AG20443 (cell line): ENCODE measurements around the gene ESPN.
A peak's percentile ranks its signal among the peaks of the same experiment; 100 is the strongest.
"Not testable (repeated sequence)": the region's sequence is repeated elsewhere in the genome, so short reads cannot be mapped to it uniquely, and the experiment has no call there.

Source experiments
- DNase-seq: peaks from one replicate; pipeline ENCODE4 v3.0.0; 2012; ENCODE audit warnings: low spot score, mixed read lengths

The ESPN gene

GRCh38 chr1:6483017-6483760, 58.6 kb downstream of the ESPN start:
- DNase-seq: no peak

- DNase-seq: no peak
These were observed 59.2 kb downstream of the ESPN start for GRCh38 chr1:6483761-6484117.

DNA sequence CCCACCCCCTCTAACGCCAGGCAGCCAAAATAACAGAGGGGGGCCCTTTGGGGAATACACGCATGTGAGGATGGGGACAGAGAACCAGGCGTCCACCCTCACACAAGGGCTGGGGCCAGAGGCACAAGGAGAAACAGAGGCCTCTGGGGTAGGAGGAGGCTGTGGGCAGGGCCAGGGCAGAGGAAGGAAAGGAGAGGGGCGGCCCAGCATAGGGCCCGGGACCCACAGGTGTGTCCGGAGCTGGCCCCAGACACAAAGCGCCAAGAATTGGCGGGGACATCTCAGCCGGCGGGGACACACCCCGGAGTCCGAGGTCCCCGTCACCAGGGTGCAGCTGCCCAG, 60.2 kb downstream of the ESPN start:
- DNase-seq: no peak

GRCh38 chr1:6485168-6486101, 60.9 kb downstream of the ESPN start:
- DNase-seq: peak; percentile 56

- peak; percentile 94 for DNase-seq
These were observed 61.9 kb downstream of the ESPN start for GRCh38 chr1:6486433-6487011.

GRCh38 chr1:6487804-6488484, 63.4 kb downstream of the ESPN start:
- DNase-seq: no peak

- DNase-seq: no peak
These were observed 64.2 kb downstream of the ESPN start for GRCh38 chr1:6488602-6489382.

GRCh38 chr1:6489383-6489765, 64.8 kb downstream of the ESPN start:
- no peak for DNase-seq

GRCh38 chr1:6489799-6490180, 65.2 kb downstream of the ESPN start:
- peak; percentile 94 for DNase-seq

GRCh38 chr1:6490181-6491080, 65.9 kb downstream of the ESPN start:
- DNase-seq: peak; percentile 86

- no peak for DNase-seq
These were observed 66.5 kb downstream of the ESPN start for GRCh38 chr1:6491081-6491449.

DNA sequence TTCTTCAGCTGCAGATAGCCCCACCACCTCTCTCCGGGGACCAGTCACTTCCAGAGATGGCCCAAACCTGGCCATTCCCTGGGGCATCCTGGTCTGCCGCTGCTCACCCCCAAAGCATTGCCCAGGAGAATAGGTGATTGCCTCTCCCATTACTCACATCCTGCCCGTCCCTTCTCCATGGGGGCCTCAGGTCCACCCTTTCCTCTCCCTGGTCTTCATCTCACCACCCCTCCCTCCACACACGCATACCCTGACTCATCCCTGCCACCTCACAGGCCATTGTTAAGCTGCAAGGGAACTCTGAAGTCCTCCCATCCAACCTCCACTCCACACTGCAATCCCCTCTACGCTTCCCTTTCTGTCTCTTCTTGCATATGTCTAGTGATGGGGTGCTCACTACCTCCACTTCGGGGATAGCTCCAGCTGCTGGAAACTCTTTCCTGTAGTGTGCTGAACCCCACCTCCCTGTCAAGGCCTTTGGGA, 66.9 kb downstream of the ESPN start, which contains the start of gene PLEKHG5:
Gene PLEKHG5, minus strand, starts transcription at position 188 of the 483 bp plus-strand sequence. CDS start 14,096 bp downstream, outside the sequence.
- DNase-seq: peak; percentile 58

DNA sequence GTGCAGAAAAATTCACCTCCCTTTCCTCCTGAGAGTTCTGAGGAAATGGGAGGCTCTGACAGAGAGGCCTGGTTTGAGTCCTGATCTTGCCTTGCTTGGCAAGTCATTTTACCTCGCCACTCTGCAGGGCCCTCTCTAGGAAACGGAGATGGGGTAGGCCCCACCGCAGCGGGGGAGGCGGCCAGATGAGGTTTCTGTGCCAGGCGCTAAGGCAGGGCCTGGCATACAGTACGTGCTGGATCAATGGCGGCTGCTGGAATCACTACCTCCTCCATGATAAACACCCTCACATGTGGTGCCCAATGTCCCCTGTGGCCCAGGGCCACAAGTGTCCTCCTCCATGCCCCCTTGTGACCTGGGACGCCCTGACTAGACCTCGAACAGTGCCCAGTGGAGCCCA, 67.4 kb downstream of the ESPN start:
- no peak for DNase-seq

DNA sequence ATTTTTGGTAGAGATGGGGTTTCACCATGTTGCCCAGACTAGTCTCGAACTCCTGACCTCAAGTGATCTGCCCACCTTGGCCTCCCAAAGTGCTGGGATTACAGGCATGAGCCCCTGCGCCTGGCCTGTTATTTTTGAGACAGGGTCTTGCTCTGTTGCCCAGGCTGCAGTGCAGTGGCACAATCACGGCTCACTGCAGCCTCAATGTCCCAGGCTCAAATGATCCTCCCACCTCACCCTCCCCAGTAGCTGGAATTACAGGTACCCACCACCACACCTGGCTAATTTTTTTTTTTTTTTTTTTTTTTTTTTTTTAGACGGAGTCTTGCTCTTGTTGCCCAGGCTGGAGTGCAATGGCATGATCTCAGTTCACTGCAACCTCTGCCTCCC, 69.3 kb downstream of the ESPN start:
- DNase-seq: not testable (repeated sequence)

DNA sequence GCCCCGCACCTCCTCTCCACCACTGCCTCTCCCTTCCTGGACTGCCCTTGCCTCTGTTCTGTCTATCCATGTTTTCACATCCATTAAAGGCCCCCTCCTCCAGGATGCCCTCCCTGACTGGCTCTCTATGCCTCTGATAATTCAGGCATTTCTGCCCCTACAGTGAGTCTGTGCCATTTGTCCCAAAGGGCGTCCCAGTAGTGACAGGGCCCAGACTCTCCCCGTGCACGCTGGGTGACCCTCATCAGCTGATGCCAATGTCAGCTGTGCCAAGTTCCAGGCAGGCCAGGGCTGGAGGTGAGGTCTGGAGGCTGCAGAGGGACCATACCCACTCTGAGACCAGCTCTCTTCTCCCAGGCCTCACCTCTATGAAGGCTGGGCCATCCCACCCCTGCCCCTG, 70.1 kb downstream of the ESPN start:
- no peak for DNase-seq

DNA sequence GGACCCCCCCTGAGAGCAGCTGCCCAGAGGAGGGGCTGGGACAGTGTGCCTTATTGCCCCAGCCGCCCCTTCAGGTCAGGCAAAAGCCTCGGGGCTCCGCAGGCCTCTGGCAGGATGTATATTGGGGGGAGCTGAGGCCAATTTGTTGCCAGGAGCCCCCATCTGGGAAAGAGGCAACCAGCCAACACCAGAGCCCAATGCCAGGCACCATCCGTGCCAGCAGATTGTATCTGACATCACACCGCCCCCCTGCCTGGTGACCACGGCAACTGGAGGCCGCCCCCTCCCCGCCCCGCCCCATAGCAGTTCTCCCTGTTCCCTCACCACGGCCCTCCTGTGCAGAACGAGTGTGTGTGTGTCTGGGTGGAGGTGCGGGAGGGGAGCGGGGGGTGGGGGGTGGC, 70.5 kb downstream of the ESPN start:
- no peak for DNase-seq

- DNase-seq: no peak
These were observed 71.2 kb downstream of the ESPN start for GRCh38 chr1:6495540-6496364.

GRCh38 chr1:6496365-6496721, 71.8 kb downstream of the ESPN start:
- DNase-seq: no peak

GRCh38 chr1:6496890-6497214, 72.3 kb downstream of the ESPN start:
- DNase-seq: no peak
